Measurements from ENCODE around the gene RXRG.
"Not testable (repeated sequence)": the region's sequence is repeated elsewhere in the genome, so short reads cannot be mapped to it uniquely, and the experiment has no call there.

DNA sequence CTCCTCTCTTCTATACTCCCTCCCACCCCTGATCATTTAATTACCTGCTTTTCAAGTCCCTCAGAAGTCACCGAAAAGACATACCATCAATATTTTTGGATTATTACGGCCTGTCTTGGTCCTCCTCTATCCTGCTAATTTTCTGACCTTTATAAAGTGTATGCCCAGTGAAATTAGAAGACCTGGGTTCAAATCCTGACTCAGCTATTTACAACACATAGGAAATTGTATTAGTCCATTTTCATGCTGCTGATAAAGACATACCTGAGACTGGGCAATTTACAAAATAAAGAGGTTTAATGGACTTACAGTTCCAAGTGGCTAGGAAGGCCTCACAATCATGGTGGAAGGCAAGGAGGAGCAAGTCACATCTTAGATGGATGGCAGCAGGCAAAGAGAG lies 14.8 kb upstream of the RXRG start:
- TF ChIP-seq, protein P1, sequence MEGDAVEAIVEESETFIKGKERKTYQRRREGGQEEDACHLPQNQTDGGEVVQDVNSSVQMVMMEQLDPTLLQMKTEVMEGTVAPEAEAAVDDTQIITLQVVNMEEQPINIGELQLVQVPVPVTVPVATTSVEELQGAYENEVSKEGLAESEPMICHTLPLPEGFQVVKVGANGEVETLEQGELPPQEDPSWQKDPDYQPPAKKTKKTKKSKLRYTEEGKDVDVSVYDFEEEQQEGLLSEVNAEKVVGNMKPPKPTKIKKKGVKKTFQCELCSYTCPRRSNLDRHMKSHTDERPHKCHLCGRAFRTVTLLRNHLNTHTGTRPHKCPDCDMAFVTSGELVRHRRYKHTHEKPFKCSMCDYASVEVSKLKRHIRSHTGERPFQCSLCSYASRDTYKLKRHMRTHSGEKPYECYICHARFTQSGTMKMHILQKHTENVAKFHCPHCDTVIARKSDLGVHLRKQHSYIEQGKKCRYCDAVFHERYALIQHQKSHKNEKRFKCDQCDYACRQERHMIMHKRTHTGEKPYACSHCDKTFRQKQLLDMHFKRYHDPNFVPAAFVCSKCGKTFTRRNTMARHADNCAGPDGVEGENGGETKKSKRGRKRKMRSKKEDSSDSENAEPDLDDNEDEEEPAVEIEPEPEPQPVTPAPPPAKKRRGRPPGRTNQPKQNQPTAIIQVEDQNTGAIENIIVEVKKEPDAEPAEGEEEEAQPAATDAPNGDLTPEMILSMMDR (IDR thresholded peaks at IDR 0.05), result not testable (repeated sequence)
- not testable (repeated sequence) for TF ChIP-seq POLR2A (IDR thresholded peaks at IDR 0.05)

Measured in adrenal gland (tissue), 5 donors.